ENCODE results near the gene AKAP8L. TPM values are rescaled to one million over a fixed set of nuclear protein-coding genes. Genes with fewer than 3 reads are reported as not detected.
"Not testable (repeated sequence)": the region's sequence is repeated elsewhere in the genome, so short reads cannot be mapped to it uniquely, and the experiment has no call there.

AKAP8L gene
- total and polyA plus RNA-seq, 2 experiments from 2014 or later: 21.5 to 38.3 TPM

DNA sequence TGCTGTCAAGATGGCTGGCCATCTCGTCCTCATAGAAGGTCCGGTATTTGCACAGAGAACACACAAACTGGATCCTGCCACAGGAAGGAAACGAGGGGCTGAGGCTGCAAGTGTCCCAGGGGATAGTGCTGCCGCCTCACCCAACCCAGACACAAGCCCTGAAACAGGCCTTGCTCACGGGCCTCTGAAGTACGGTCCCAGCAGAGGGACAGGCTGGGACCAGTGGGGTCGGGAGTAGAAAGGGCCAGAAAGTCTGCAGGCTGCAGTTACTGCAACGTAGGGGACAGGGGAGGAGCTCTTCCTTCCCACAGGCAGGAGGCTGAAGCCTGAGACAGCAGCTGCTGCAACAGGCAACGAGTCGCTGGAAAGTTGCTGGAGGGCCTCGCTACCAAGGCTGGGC is 21.0 kb downstream of the AKAP8L start:
- H3K9ac ChIP-seq: no peak overlapping the region
- no peaks in the 10 kb centered on the region; the same call in 1 of the 2 replicates for H4K20me1 ChIP-seq (ENCODE audit: insufficient read depth)
- TF ChIP-seq EZH2 (IDR thresholded peaks at IDR 0.05; ENCODE audit: insufficient read depth, poor library complexity, severe bottlenecking): no peak
- TF ChIP-seq EZH2phosphoT487 (IDR thresholded peaks at IDR 0.05; ENCODE audit: insufficient read depth, low read depth): no peak
- H3K4me1 ChIP-seq (ENCODE audit: insufficient read depth): peaks cover 8% of the 10 kb centered on the region
- WGBS, 2 experiments (ENCODE audit: low coverage in 1 of 2, low lambda C conversion rate in 2 of 2, missing lambda C conversion rate in 2 of 2): 93 to 97% methylated on average over 11 of the region's 11 CpGs
- in situ Hi-C loops (cut with MboI): no loop called here
- H3K4me3 ChIP-seq: no peak overlapping the region
- no peak overlapping the region for H3K4me2 ChIP-seq (ENCODE audit: unreplicated experiment)
- no peak overlapping the region for H3K27ac ChIP-seq
- H2AFZ ChIP-seq: no peak overlapping the region
- peaks cover 27% of the 10 kb centered on the region for H3F3A ChIP-seq (ENCODE audit: insufficient read depth)
- no peaks in the 10 kb centered on the region for H3K9me3 ChIP-seq (ENCODE audit: low read depth)
- no peaks in the 10 kb centered on the region for H3K27me3 ChIP-seq (replicated peaks; ENCODE audit: insufficient read depth)
- DNase-seq: no peak
- peaks cover 22% of the 10 kb centered on the region for H3K36me3 ChIP-seq (ENCODE audit: low read depth)
- peaks cover 52% of the 10 kb centered on the region for H3K79me2 ChIP-seq (ENCODE audit: insufficient read depth)
- H3K9me2 ChIP-seq (ENCODE audit: insufficient read depth): no peaks in the 10 kb centered on the region

DNA sequence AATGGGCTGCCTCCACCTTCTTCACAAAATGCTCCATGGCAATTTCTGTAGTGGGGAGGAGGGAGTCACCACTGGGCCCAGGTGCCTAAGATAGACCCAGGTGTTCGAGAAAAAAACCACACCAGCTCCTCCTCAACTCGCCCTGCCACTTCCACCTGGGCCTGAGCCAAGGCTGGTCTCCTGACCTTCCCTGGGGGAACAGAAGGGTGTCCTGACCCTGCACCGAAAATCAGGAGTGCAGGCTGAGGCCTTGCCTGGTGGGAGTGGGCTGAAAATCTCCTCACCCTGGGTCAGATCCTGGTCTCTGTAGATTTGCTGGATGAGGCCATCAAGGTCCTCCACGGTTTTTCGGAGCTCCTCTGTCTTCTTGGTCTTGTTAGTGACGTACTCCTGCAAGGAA is 21.6 kb downstream of the AKAP8L start:
- Histone ChIP-seq H3F3A (ENCODE audit: insufficient read depth) (peaks cover 27% of the 10 kb centered on the region), H3K9me3 (ENCODE audit: low read depth) (no peaks in the 10 kb centered on the region), H3K27ac (no peak overlapping the region), H2AFZ (no peak overlapping the region), H3K79me2 (ENCODE audit: insufficient read depth) (peaks cover 52% of the 10 kb centered on the region), H4K20me1 (ENCODE audit: insufficient read depth) (no peaks in the 10 kb centered on the region; the same call in 1 of the 2 replicates), H3K4me2 (ENCODE audit: unreplicated experiment) (no peak overlapping the region), H3K9me2 (ENCODE audit: insufficient read depth) (no peaks in the 10 kb centered on the region), H3K27me3 (replicated peaks; ENCODE audit: insufficient read depth) (no peaks in the 10 kb centered on the region), H3K4me1 (ENCODE audit: insufficient read depth) (peaks cover 8% of the 10 kb centered on the region), H3K36me3 (ENCODE audit: low read depth) (peaks cover 23% of the 10 kb centered on the region), H3K4me3 (no peak overlapping the region), H3K9ac (no peak overlapping the region)
- no peak for DNase-seq
- no peak for TF ChIP-seq EZH2 (IDR thresholded peaks at IDR 0.05; ENCODE audit: insufficient read depth, poor library complexity, severe bottlenecking)
- no peak for TF ChIP-seq EZH2phosphoT487 (IDR thresholded peaks at IDR 0.05; ENCODE audit: insufficient read depth, low read depth)
- in situ Hi-C loops (cut with MboI): no loop called here
- 99 to 100% methylated on average over 6 of the region's 6 CpGs for WGBS, 2 experiments (ENCODE audit: low coverage in 1 of 2, low lambda C conversion rate in 2 of 2, missing lambda C conversion rate in 2 of 2)

DNA sequence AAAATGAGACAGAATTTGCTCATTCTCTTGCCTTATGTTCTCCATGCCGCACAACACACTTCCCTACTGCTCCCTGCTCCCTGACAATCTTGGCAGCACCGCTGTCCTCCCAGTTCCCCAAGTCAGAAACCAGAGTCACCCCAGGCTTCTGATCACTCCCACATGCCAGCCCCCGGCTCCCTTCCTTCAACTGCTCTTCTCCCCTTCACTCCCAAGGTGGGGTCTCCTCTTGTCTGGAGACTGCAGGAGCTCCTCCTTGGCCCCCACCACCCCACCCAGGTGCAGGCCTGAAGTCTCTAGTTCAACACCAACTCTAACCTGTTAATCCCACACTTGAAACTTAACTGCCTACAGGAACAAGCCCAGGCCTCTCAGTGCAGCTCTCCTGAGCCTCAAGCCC is 22.4 kb downstream of the AKAP8L start:
- Histone ChIP-seq H3K36me3 (ENCODE audit: low read depth) (peaks cover 23% of the 10 kb centered on the region), H2AFZ (no peak overlapping the region), H3K27ac (no peak overlapping the region), H3K4me2 (ENCODE audit: unreplicated experiment) (no peak overlapping the region), H3F3A (ENCODE audit: insufficient read depth) (peaks cover 27% of the 10 kb centered on the region), H3K9ac (no peak overlapping the region), H3K27me3 (replicated peaks; ENCODE audit: insufficient read depth) (no peaks in the 10 kb centered on the region), H3K79me2 (ENCODE audit: insufficient read depth) (peaks cover 50% of the 10 kb centered on the region), H3K9me3 (ENCODE audit: low read depth) (no peaks in the 10 kb centered on the region), H3K4me1 (ENCODE audit: insufficient read depth) (peaks cover 8% of the 10 kb centered on the region), H4K20me1 (ENCODE audit: insufficient read depth) (no peaks in the 10 kb centered on the region; the same call in 1 of the 2 replicates), H3K4me3 (no peak overlapping the region), H3K9me2 (ENCODE audit: insufficient read depth) (no peaks in the 10 kb centered on the region)
- no peak for DNase-seq
- WGBS, 2 experiments (ENCODE audit: low coverage in 1 of 2, low lambda C conversion rate in 2 of 2, missing lambda C conversion rate in 2 of 2): 97 to 100% methylated on average over 3 of the region's 3 CpGs
- in situ Hi-C loops (cut with MboI): no loop called here
- TF ChIP-seq EZH2phosphoT487 (IDR thresholded peaks at IDR 0.05; ENCODE audit: insufficient read depth, low read depth): no peak
- no peak for TF ChIP-seq EZH2 (IDR thresholded peaks at IDR 0.05; ENCODE audit: insufficient read depth, poor library complexity, severe bottlenecking)

DNA sequence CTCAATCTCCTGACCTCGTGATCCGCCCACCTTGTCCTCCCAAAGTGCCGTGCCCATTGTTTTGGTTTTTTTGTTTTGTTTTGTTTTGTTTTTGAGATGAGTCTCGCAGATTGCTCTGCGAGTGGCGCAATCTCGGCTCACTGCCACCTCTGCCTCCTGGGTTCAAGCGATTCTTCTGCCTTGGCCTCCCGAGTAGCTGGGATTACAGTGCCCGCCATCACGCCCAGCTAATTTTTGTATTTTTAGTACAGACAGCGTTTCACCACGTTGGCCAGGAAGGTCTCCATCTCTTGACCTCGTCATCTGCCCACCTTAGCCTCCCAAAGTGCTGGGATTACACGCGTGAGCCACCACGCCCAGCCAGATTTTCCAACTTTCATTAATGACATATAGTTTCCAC is 23.5 kb downstream of the AKAP8L start:
- Histone ChIP-seq H3K36me3 (ENCODE audit: low read depth) (peaks cover 19% of the 10 kb centered on the region), H3K79me2 (ENCODE audit: insufficient read depth) (peaks cover 47% of the 10 kb centered on the region), H3F3A (ENCODE audit: insufficient read depth) (peaks cover 27% of the 10 kb centered on the region)
- H3K4me2 ChIP-seq (ENCODE audit: unreplicated experiment); DNase-seq; H3K9ac ChIP-seq; H3K27me3 ChIP-seq (replicated peaks; ENCODE audit: insufficient read depth); H3K9me3 ChIP-seq (ENCODE audit: low read depth); H2AFZ ChIP-seq; H3K27ac ChIP-seq; H3K4me3 ChIP-seq; H3K9me2 ChIP-seq (ENCODE audit: insufficient read depth); H4K20me1 ChIP-seq (ENCODE audit: insufficient read depth); H3K4me1 ChIP-seq (ENCODE audit: insufficient read depth); in situ Hi-C loops (cut with MboI): not testable (repeated sequence)
- WGBS, 2 experiments (ENCODE audit: low coverage in 1 of 2, low lambda C conversion rate in 2 of 2, missing lambda C conversion rate in 2 of 2): 92 to 96% methylated on average over 17 of the region's 17 CpGs

DNA sequence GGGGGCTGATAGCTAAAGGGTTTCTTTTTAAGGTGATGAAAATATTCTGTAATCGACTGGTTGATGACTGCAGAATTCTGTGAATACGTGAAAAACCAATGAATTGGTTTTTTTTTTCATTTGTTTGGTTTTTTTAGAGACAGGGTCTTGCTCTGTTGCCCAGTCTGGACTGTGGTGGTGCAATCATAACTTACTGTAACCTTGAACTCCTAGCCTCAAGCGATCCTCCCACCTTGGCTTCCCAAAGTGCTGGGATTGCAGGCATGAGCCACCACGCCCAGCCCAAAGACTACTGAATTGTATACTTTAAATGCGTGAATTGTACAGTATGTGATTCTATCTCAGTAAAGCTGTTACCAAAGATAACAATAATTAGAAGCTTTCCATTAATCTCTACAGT is 24.4 kb downstream of the AKAP8L start:
- Histone ChIP-seq H4K20me1 (ENCODE audit: insufficient read depth) (no peaks in the 10 kb centered on the region; the same call in 1 of the 2 replicates), H3K4me1 (ENCODE audit: insufficient read depth) (peaks cover 8% of the 10 kb centered on the region), H3K4me3 (no peak overlapping the region), H3K36me3 (ENCODE audit: low read depth) (peaks cover 18% of the 10 kb centered on the region), H3K9me2 (ENCODE audit: insufficient read depth) (no peaks in the 10 kb centered on the region), H3K27me3 (replicated peaks; ENCODE audit: insufficient read depth) (no peaks in the 10 kb centered on the region), H3K9me3 (ENCODE audit: low read depth) (no peaks in the 10 kb centered on the region), H3K27ac (peak overlapping the region; percentile 50), H3F3A (ENCODE audit: insufficient read depth) (peaks cover 27% of the 10 kb centered on the region), H3K9ac (no peak overlapping the region), H2AFZ (no peak overlapping the region), H3K4me2 (ENCODE audit: unreplicated experiment) (no peak overlapping the region), H3K79me2 (ENCODE audit: insufficient read depth) (peaks cover 54% of the 10 kb centered on the region)
- in situ Hi-C loops (cut with MboI): no loop called here
- WGBS, 2 experiments (ENCODE audit: low coverage in 1 of 2, low lambda C conversion rate in 2 of 2, missing lambda C conversion rate in 2 of 2): 98% methylated on average over 5 of the region's 5 CpGs
- no peak for DNase-seq
- TF ChIP-seq EZH2 (IDR thresholded peaks at IDR 0.05; ENCODE audit: insufficient read depth, poor library complexity, severe bottlenecking) (no peak), EZH2phosphoT487 (IDR thresholded peaks at IDR 0.05; ENCODE audit: insufficient read depth, low read depth) (no peak)
